Measurements from ENCODE around the gene CFAP107.
"Not testable (repeated sequence)": the region's sequence is repeated elsewhere in the genome, so short reads cannot be mapped to it uniquely, and the experiment has no call there.

CFAP107 gene

GRCh38 chr1:12774801-12775345 is 28.9 kb downstream of the CFAP107 start:
- DNase-seq (ENCODE audit: low read depth in 1 of 2, low spot score in 1 of 2) = no peak
- in situ Hi-C loops (cut with HindIII; ENCODE audit: low pct_unique_long_range_greater_than_20kb, low sequenced_read_pairs) = no loop called here
- TF ChIP-seq JUND (IDR thresholded peaks at IDR 0.05; ENCODE audit: low read depth) = no peak

- in situ Hi-C loops (cut with HindIII; ENCODE audit: low pct_unique_long_range_greater_than_20kb, low sequenced_read_pairs) = no loop called here
- TF ChIP-seq JUND (IDR thresholded peaks at IDR 0.05; ENCODE audit: low read depth) = no peak
- DNase-seq (ENCODE audit: low read depth in 1 of 2, low spot score in 1 of 2) = no peak
Measured at GRCh38 chr1:12775443-12775842, 29.4 kb downstream of the CFAP107 start.

- in situ Hi-C loops (cut with HindIII; ENCODE audit: low pct_unique_long_range_greater_than_20kb, low sequenced_read_pairs) = no loop called here
- DNase-seq (ENCODE audit: low read depth in 1 of 2, low spot score in 1 of 2) = no peak
- TF ChIP-seq JUND (IDR thresholded peaks at IDR 0.05; ENCODE audit: low read depth) = no peak
Measured at GRCh38 chr1:12776801-12777557, 31.0 kb downstream of the CFAP107 start.

- in situ Hi-C loops (cut with HindIII; ENCODE audit: low pct_unique_long_range_greater_than_20kb, low sequenced_read_pairs) = no loop called here
- TF ChIP-seq JUND (IDR thresholded peaks at IDR 0.05; ENCODE audit: low read depth) = no peak
Measured at GRCh38 chr1:12778061-12778460, 32.1 kb downstream of the CFAP107 start.

DNA sequence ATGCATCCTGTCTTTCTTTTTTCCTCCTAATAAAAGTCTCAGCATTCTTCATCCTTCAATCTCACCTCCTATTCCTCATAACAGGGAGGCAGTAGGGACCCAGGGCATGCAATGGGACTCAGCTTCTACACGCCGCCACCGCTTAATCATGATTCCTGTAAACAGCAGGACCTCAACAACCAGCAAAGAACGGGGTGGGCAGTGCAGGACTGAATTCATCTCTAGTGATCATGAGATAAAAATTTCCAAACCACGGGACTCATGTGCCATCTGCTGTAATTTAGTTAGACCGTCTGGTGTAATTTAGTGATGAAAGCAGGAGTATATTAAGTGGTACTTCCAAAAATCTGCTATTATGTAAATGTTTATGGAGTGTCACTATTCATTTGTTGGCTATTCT is 32.9 kb downstream of the CFAP107 start:
- no peak for TF ChIP-seq JUND (IDR thresholded peaks at IDR 0.05; ENCODE audit: low read depth)
- no peak for DNase-seq (ENCODE audit: low read depth in 1 of 2, low spot score in 1 of 2)
- in situ Hi-C loops (cut with HindIII; ENCODE audit: low pct_unique_long_range_greater_than_20kb, low sequenced_read_pairs) = no loop called here

More at GRCh38 chr1:12778061-12778460, 32.1 kb downstream of the CFAP107 start:
- DNase-seq (ENCODE audit: low read depth in 1 of 2, low spot score in 1 of 2) = no peak

DNA sequence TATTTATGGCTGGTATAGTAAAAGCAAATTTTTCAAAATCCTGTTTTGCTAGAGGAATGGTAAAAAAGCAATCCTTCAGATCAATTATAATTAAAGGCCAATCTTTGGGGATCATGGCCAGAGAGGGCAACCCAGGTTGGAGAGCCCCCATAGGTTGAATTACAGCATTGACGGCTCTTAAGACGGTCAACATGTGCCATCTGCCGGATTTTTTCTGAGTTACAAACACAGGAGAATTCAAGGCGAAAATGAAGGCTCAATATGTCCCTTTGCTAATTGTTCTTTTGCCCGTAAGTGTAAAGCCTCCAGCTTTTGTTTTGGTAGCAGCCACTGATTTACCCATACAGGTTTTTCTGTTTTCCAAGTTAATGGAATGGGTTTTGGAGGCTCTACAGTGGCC is 35.5 kb downstream of the CFAP107 start:
- in situ Hi-C loops (cut with HindIII; ENCODE audit: low pct_unique_long_range_greater_than_20kb, low sequenced_read_pairs); DNase-seq (ENCODE audit: low read depth in 1 of 2, low spot score in 1 of 2): not testable (repeated sequence)

GRCh38 chr1:12783783-12784182 is 37.8 kb downstream of the CFAP107 start:
- in situ Hi-C loops (cut with HindIII; ENCODE audit: low pct_unique_long_range_greater_than_20kb, low sequenced_read_pairs) = not testable (repeated sequence)
- peak in 1 of 2 experiments; percentile 45 for DNase-seq (ENCODE audit: low read depth in 1 of 2, low spot score in 1 of 2)

- DNase-seq (ENCODE audit: low read depth in 1 of 2, low spot score in 1 of 2); in situ Hi-C loops (cut with HindIII; ENCODE audit: low pct_unique_long_range_greater_than_20kb, low sequenced_read_pairs): not testable (repeated sequence)
Measured at GRCh38 chr1:12784729-12785128, 38.7 kb downstream of the CFAP107 start.

- in situ Hi-C loops (cut with HindIII; ENCODE audit: low pct_unique_long_range_greater_than_20kb, low sequenced_read_pairs); DNase-seq (ENCODE audit: low read depth in 1 of 2, low spot score in 1 of 2): not testable (repeated sequence)
Measured at GRCh38 chr1:12791097-12791496, 45.1 kb downstream of the CFAP107 start, which contains the start of gene PRAMEF1. PRAMEF1 (plus strand) TSS chr1:12791397; CDS start chr1:12793228, 1,831 bp downstream.

- in situ Hi-C loops (cut with HindIII; ENCODE audit: low pct_unique_long_range_greater_than_20kb, low sequenced_read_pairs) = no loop called here
- no peak for DNase-seq (ENCODE audit: low read depth in 1 of 2, low spot score in 1 of 2)
- TF ChIP-seq JUND (IDR thresholded peaks at IDR 0.05; ENCODE audit: low read depth) = no peak
Measured at GRCh38 chr1:12798911-12799310, 52.9 kb downstream of the CFAP107 start.

GRCh38 chr1:12799730-12800129 is 53.7 kb downstream of the CFAP107 start:
- no peak for TF ChIP-seq JUND (IDR thresholded peaks at IDR 0.05; ENCODE audit: low read depth)
- no peak for DNase-seq (ENCODE audit: low read depth in 1 of 2, low spot score in 1 of 2)
- in situ Hi-C loops (cut with HindIII; ENCODE audit: low pct_unique_long_range_greater_than_20kb, low sequenced_read_pairs) = no loop called here

- in situ Hi-C loops (cut with HindIII; ENCODE audit: low pct_unique_long_range_greater_than_20kb, low sequenced_read_pairs) = no loop called here
- no peak for DNase-seq (ENCODE audit: low read depth in 1 of 2, low spot score in 1 of 2)
- no peak for TF ChIP-seq JUND (IDR thresholded peaks at IDR 0.05; ENCODE audit: low read depth)
Measured at GRCh38 chr1:12809933-12810332, 63.9 kb downstream of the CFAP107 start.

DNA sequence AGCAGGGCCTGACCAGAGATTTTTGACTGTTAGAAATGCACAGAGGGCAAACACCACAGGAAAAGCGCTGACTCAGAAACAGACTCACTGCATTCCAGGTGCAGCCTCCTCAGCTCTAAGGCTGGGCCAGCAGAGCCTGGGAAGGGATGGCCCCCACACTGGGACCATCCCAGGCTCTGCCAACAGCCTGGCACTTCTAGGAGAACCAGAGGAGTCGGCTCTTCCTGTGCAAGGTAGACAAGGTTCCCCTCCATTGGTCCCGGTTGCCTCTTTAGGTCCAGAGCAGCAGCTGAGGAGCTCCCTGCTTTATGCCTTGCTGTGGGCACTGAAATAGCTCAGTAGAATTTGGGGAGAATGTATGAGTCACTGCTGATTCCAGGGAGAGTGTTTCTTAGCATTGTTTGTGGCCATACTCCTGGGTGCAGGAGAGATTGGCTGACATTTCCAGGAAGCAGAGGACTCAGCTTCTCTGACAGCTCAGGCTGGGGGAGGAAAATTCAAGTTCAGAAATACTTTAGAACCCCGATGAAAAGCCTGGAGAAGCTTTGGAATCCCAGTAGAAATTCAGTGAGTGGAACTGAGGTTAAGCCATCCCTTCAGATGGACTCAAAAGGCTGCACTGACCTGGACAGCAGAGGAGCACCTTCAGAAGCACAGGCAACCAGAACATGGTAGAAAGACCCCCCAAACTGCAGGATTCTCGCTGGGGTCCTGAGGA is 64.8 kb downstream of the CFAP107 start:
- DNase-seq (ENCODE audit: low read depth in 1 of 2, low spot score in 1 of 2) = no peak
- in situ Hi-C loops (cut with HindIII; ENCODE audit: low pct_unique_long_range_greater_than_20kb, low sequenced_read_pairs) = no loop called here
- TF ChIP-seq JUND (IDR thresholded peaks at IDR 0.05; ENCODE audit: low read depth) = no peak

Measured in T47D (cell line).